Myocyte (in vitro differentiated cells): ENCODE results near the gene RNF220. TPM values are rescaled to one million over a fixed set of nuclear protein-coding genes. Genes with fewer than 3 reads are reported as not detected.
"Not testable (repeated sequence)": the region's sequence is repeated elsewhere in the genome, so short reads cannot be mapped to it uniquely, and the experiment has no call there.

Source experiments
- DNase-seq: peaks from one replicate; pipeline ENCODE4 v3.0.0-alpha.2; 2012; ENCODE audit warnings: low read depth
- microRNA-seq: library from miRNA; unstranded; fragments of <30 nt; microRNA quantifications from one replicate; pipeline ENCODE4, GENCODE V29; 2016
- total RNA-seq: library from RNA; depleted of rRNA; stranded (reverse); fragments of >200 nt; gene quantifications from 2 replicates; pipeline ENCODE4 v1.2.3, GENCODE V29; 2014

Gene RNF220
- total RNA-seq, 1 donor from 2014 or later = 129 TPM

- no peak for DNase-seq
Observed at GRCh38 chr1:44695671-44696070, 290.6 kb downstream of the RNF220 start.

- DNase-seq = no peak
Observed at GRCh38 chr1:44696101-44696500, 291.0 kb downstream of the RNF220 start.

DNA sequence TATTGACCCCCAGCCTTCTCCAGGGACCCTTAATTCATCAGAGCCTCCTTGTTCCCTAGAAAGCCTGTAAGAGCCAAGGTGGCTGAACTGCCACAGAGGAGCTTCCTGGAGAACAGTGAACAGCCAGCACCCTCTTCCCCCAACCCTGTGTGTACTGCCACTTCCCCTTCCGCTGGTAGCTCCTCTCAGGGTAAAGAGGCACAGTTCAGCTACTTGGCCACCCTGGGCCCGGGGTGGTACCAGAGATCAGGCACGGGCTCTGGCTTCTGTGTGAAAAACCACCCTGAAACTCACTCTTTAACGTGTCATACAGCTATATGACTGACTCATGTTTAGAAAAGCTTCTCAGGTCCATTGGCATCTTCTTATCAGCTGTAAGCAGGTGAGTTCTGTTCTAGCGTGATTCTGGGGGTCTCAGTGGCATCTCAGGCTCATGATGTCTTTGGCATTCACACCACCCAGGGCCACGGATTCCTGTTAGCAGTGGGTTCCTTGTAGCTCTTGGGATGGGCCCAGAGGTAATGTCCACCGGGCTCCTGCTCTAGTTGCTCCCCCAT lies 291.8 kb downstream of the RNF220 start:
- DNase-seq = no peak

GRCh38 chr1:44698138-44698537 lies 293.1 kb downstream of the RNF220 start:
- DNase-seq = no peak

DNA sequence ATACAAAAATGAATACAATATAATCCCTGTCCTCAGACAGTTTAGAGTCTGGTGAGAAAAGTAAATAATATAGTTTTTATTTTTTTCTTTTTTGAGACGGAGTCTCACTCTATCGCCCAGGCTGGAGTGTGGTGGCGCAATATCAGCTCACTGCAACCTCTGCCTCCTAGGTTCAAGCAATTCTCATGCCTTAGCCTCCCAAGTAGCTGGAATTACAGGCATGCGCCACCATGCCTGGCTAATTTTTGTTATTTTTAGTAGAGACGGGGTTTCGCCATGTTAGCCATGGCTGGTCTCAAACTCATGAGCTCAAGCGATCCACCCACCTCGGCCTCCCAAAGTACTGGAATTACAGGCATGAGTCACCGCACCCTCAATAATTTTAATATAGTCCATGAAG lies 294.3 kb downstream of the RNF220 start:
- DNase-seq = not testable (repeated sequence)

GRCh38 chr1:44700573-44700972 lies 295.5 kb downstream of the RNF220 start:
- DNase-seq = no peak

DNA sequence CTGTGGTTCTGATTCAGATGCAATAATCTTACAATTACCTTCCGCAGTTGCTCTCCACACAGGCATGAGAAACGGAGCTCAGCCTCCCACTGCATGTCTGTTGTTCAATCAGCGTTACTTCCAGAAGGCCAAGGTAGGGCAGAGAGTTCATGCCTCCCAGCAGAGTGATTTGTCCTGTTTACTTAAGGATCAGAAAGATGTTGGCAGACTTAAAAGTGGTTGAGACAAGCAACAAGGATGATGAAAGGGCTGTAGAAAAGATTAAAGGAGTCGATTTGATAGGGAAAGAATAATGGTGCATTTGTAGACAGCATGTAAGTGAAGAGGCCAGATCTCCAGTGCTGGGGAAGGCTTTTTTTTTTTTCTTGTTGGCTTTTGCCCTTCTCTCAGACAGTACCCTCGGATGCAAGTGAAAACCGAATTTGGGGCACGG lies 296.1 kb downstream of the RNF220 start:
- DNase-seq = no peak

Small RNAs within 50 kb of the gene (microRNA-seq; reads per million reads assigned to microRNA genes)
- gene MIR5584 = not detected

Other genes with a start within 250 kb of the RNF220 start
- 18.1 and 20.8 TPM in 2 replicates for gene DMAP1, start 191.8 kb upstream of the RNF220 start, total RNA-seq
- 72.1 and 80.2 TPM in 2 replicates for gene ERI3, start 50.0 kb upstream of the RNF220 start, total RNA-seq